SK-MEL-5 (cell line): Measurements from ENCODE around the gene DBNDD2. TPM values are rescaled to one million over a fixed set of nuclear protein-coding genes. Genes with fewer than 3 reads are reported as not detected.
A peak's percentile ranks its signal among the peaks of the same experiment; 100 is the strongest.

Source experiments
- DNase-seq: peaks from one replicate; pipeline ENCODE4 v3.0.0-alpha.2; 2016; ENCODE audit warnings: low read depth, low spot score
- in situ Hi-C: cut with HindIII; loops from 2 replicates; pipeline ENCODE4 v1.10.0; 2016; ENCODE audit warnings: low sequenced_read_pairs, high pct_unique_total_duplicates, low pct_unique_long_range_greater_than_20kb
- total RNA-seq: library from RNA; depleted of rRNA; stranded (reverse); fragments of >200 nt; shearing (Covaris generic); gene quantifications from 2 replicates; pipeline ENCODE4 v1.2.3, GENCODE V29; 2014

Gene DBNDD2
- total RNA-seq, 1 experiment from 2014 or later: 0.77 TPM

DNA sequence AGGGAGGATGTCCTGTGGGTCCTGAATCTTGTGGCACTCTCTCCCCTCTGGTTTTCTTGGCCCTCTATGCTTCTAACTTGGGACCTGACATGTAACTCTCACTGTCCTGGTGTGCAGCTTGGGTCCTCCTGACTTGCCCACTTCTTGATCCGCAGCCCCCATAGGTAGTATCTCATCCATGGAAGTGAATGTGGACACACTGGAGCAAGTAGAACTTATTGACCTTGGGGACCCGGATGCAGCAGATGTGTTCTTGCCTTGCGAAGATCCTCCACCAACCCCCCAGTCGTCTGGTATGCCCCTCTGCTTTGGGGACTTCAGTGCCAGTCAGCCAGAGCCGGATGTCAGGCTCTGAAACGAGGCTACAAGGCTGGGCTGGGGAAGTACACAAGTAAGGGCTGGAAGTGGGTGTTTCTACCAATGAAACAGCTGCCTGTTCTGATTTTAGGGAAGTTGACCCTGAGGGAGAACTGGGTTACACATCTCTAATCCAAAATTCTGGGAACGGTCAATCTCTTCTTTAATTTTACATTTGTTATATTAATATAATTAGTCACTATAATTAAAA is 641 bp downstream of the DBNDD2 start:
- in situ Hi-C loops: no loop called here
- DNase-seq: no peak

DNA sequence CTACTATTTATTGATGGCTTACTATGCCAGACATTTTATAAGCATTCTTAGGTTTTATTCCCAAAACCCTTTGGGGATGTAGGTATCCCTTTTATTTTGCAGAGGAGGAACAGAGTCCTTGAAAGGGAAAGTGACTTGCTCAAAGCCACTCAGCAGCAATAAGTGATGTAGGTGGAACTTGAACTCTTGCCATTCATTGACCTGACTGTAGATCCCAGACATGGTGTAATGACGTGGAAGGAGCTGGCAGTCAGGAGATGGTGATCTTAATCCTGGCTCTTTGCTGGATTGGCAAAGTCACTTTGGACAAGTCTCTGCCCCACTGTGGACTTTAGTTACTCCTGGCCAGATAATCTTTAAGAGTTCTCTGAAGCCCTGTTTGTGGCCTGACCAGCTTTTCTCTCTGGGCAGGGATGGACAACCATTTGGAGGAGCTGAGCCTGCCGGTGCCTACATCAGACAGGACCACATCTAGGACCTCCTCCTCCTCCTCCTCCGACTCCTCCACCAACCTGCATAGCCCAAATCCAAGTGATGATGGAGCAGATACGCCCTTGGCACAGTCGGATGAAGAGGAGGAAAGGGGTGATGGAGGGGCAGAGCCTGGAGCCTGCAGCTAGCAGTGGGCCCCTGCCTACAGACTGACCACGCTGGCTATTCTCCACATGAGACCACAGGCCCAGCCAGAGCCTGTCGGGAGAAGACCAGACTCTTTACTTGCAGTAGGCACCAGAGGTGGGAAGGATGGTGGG is 1.6 kb downstream of the DBNDD2 start:
- no peak for DNase-seq
- in situ Hi-C loops: no loop called here

DNA sequence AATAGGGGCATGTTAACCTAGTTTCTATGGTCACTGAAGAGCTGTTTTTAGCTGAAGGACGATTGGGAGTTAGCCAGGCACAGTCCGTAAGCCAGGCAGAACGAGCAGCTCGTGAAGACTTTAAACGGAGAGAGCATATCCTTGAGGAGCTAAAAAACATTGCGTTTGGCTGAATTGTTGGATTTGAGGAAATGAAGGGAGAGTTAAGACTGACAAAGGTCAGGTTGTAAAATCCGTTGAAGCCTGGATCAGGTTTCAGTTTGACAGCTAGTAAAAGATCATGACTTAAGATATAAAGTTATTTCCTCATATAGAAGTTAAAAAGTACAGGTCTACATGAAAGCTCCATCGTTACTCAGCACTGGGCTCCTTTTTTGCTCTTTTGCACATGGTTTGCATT is 2.8 kb downstream of the DBNDD2 start:
- DNase-seq: no peak
- in situ Hi-C loops: no loop called here

DNA sequence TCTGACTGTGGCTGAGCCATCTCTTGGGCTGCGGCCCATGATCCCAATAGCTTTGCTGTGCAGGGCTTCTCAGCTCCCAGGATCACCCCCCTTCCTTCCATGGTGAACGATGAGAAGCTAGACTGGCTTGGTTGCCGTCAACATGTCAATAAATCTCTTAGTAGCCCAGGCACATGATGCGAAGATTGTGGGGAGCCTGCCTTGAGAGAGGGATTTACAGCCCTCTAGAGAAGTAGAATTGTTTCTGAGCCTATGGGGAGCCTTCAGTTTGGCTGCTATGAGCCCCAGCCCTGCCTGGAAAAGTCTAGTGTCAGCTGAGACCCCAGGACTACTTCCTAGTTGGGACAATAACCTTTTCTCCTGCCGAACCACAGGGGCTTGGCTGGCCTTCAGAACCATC is 4.6 kb downstream of the DBNDD2 start:
- in situ Hi-C loops: no loop called here

DNA sequence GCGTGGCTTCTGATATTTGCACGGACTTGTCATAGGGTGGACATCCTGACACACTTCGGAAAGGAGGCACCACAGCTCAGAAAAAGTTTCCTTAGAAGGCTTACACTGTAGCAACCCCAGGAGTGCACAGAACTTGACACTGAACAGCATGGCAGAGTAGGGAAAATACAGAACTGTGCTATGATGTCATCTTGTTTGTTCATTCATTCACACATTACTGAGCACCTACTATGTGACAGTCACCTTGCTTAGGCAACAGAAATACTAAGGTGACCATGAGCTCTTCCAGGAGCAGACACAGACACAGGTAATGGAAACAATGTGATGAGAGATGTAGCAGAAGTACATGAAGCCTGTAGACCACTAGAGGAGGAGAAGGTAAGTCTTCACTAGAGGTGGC is 5.4 kb downstream of the DBNDD2 start:
- in situ Hi-C loops: no loop called here

More for the DNA sequence above, 4.6 kb downstream of the DBNDD2 start:
- DNase-seq: no peak

DNA sequence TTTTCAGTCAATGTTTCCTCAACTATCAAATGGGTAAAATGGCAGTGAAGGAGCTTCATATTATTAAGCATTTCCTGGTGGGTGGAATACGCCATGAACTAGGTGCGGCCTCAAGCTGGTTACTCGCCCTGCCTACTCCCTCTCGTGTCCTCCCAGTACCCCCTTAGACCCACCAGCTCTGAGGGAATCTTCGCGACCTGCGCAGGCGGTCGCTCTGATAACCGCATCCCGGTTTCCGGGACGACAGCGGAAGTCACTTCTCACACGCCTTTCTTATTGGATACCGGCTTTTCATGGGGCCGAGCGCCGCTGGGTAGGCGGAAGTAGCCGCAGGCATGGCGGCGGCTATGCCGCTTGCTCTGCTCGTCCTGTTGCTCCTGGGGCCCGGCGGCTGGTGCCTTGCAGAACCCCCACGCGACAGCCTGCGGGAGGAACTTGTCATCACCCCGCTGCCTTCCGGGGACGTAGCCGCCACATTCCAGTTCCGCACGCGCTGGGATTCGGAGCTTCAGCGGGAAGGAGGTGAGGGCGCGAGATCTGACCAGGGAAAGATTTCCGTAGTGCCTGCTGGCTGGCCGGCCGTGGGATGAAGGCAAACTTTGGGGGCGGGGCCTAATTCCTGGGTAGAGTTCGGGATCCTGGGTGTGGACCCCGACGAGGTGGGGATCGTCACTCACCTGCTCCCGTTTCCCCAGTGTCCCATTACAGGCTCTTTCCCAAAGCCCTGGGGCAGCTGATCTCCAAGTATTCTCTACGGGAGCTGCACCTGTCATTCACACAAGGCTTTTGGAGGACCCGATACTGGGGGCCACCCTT is 7.9 kb downstream of the DBNDD2 start, which contains the start of gene PIGT:
Gene PIGT, plus strand, starts transcription at position 320 of the 816 bp plus-strand sequence. Its CDS starts 16 bp downstream, at position 336.
- peak; percentile 90 for DNase-seq
- in situ Hi-C loops: no loop called here

More for the DNA sequence above, 5.4 kb downstream of the DBNDD2 start:
- no peak for DNase-seq

DNA sequence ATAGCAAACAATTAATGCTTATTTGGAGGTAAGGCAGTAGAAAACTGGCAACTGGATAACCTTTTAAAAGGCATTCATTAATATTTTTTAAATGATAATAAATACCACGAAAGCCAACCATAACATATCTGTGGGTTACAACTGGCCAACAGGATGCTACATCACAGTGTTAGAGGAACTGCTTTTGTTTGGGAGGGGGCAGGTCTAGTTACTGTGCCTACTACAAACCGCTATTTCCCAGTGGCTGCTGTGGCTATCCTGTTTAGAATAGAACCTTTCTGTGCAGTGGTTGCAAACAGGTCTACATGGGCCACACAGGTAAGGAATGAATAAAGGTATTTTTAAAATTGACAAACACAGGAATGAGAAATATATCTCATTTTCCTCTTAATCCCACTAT is 8.8 kb downstream of the DBNDD2 start:
- in situ Hi-C loops: no loop called here
- DNase-seq: no peak

DNA sequence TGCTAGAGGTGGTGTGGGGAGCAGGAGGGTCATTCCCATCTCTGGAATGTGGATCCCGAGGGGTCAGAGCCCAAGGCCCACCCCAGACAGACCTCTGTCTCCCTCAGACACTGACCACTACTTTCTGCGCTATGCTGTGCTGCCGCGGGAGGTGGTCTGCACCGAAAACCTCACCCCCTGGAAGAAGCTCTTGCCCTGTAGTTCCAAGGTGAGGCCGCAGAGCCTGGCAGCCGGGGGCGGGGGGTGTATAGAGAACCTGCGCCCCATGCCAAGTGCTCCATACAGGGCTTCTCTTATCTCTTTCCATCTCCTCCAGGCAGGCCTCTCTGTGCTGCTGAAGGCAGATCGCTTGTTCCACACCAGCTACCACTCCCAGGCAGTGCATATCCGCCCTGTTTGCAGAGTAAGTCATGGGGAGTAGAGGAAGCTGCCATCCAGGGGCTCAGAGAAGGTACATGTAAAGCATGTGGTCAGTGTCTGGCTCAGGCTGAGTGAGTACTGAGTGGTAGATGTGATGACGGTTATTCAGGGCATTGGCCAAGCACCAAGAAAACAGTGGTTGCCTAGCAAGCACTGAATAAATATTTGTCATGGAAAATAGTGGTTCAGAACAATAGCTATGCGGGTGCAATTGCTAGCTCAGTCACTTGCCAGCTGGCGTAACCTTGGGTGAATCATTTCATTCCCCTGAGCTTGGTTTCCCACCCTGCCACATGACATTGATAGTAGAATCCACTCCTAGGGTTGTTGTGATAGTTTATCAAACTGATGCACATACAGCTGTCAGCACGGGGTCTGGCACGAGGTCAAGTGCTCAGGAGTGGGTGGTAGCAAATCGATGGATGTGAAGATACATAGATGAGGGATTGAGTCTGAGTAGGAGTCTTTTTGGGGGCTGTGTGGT is 11.4 kb downstream of the DBNDD2 start:
- in situ Hi-C loops: no loop called here
- no peak for DNase-seq

DNA sequence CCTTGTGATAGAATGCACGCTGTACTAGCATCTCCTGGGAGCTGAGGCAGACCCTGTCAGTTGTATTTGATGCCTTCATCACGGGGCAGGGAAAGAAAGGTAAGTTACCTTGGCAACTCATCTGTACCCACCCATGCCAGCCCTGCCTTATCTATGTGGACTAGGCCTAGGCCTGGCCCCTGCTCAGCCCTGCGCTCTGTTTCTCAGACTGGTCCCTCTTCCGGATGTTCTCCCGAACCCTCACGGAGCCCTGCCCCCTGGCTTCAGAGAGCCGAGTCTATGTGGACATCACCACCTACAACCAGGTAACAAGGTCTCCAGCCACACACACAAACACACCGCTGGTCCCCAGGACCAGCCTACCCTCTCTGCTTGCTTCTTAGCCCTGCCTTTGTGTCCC is 12.0 kb downstream of the DBNDD2 start:
- DNase-seq: no peak
- in situ Hi-C loops: no loop called here

DNA sequence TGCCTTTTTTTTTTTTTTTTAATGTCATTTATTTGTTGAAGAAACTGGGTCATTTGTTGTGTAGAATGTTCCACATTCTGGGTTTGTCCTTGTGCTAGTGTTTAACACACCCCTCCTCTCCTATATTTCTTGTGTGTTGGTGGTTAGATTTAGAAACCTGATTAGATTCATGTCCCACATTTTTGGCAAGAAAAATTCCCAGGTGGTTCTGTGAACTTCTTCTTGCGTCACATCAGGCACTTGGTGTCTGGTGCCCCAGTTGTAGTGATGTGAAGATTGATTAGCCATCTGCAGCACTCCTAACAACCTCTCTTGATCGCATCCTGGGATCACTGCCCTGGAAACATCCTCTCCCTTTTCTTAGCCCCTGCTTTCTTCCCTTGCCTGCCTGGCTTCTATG is 15.6 kb downstream of the DBNDD2 start:
- in situ Hi-C loops: no loop called here
- no peak for DNase-seq

DNA sequence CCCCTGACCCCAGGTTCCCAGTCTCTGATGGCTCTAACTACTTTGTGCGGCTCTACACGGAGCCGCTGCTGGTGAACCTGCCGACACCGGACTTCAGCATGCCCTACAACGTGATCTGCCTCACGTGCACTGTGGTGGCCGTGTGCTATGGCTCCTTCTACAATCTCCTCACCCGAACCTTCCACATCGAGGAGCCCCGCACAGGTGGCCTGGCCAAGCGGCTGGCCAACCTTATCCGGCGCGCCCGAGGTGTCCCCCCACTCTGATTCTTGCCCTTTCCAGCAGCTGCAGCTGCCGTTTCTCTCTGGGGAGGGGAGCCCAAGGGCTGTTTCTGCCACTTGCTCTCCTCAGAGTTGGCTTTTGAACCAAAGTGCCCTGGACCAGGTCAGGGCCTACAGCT is 17.5 kb downstream of the DBNDD2 start:
- in situ Hi-C loops: no loop called here

DNA sequence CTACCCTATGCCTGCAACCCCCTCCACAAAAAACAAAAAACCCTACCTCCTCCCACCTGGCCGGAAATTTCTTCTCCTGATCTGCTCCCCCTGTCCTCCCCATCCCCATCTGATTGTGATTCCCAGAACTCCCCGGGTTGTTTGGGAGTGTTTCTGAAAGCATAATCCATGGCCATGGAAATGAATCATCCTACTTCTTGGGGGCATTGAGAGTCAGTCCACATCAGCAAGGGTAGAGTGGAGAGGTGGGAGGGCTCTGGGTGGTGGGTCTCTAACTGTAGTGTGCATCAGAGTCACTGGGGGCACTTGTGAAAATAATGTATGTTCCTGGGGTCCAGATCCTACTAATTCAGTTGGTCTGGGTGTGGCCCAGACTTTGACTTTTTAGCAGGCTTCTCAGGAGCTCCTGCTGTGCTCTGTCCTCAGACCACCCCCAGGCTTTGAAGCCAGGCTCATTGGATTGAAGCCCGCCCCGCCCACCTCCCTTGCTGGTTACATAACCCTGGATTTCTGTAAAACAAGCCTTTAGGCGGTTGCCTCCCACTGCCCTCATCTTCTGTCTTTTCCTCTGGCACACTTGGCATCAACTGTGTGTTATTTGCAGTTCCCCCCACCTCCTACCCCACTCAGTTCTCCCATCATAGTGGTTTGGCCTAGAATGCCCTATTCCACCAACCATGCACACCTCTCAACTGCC is 18.4 kb downstream of the DBNDD2 start:
- no peak for DNase-seq
- in situ Hi-C loops: no loop called here

More for the DNA sequence above, 17.5 kb downstream of the DBNDD2 start:
- no peak for DNase-seq

DNA sequence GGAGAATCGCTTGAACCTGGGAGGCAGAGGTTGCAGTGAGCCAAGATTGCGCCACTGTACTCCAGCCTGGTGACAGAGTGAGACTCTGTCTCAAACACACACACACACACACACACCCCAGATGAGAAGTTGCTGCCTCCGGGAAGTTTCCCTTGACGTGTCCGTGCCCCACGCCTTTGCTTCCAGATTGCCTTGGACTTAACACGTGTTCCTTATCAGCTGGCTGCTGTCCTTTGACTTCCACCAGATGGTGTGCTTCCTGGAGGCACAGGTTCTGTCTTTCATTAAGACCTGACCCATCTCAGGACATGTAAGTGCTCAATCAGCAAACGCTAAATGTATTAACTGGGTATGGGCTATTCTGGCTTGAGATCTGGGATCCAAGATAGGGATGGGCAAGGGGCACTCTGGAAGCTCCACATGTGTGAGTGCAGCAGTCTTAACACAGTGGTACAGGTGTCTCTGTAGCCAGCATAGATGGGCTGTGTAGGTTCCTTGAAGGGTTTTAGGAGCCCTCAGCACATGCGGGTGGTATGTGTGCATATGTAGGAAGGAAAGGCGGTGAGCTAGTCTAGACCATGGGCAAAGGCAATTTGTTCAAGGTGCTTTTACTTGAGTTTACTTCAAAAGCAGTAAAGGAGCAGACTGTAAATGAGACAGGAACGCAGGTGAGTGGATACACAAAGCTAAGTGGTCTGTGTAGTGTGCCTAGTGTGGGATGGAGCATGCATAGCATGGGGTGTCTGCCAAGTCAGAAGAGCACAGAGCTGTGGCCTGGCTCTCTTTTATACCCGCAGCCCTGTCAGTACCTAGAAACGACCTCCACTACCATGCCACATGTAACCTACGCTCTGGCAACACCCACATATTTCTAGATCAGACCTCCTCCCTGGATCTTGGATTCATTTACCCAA is 19.4 kb downstream of the DBNDD2 start:
- in situ Hi-C loops: no loop called here
- DNase-seq: no peak

DNA sequence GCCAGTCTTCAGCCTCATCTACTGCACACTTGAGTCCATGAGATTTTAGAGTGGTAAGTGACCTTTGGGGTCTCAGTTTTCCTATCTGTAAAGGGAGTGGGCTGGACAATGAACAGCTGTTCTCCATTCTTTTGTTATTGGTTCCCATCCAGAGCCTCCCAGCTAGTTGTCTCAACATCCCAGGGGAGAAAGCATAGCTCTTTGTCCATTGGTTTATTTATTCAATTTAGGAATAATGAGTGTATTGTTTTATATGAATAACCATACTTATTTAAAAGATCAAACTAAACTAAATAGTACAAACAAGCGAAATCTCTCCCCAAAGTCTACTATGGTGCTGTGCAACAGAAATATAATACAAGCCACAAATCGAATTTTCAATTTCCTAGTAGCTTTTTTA is 21.5 kb downstream of the DBNDD2 start:
- in situ Hi-C loops: no loop called here
- peak; percentile 70 for DNase-seq

DNA sequence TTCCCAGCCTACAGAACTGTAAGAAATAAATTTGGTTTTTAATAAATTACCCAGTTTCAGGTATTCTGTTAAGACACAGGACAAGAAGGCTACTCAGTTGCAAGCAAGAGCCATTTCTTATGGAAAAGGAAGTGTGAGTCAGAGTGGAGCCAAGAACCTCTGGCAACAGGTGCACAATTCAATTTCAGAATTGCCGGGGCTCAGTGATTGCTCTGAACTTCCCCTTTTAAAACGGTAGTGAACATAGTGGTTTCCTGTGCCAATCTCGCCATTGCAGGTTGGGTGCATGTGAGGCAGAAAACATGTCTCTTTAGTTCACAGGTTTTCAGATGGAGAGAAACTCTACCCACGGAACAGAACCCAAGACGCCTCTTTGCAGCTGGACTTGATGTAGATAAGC is 24.2 kb downstream of the DBNDD2 start:
- in situ Hi-C loops: no loop called here
- no peak for DNase-seq

DNA sequence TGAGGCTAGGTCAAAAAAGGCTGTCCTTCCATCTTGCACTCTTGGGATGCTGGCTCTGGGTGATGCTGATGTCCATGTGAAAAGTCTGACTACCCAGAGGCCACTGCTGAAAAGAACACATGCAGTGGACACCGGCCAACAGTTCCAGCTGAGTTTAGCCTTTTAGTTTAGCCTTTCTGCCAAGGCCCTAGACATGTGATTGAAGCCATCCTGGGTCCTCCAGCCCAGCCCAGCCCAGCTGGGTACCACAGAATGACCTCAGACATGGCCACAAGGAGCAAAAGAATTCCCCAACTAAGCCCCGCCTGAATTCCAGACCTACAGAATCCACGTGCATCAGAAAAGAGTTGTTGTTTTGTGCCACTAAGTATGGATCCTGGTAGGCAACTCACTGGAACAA is 25.2 kb downstream of the DBNDD2 start:
- no peak for DNase-seq
- in situ Hi-C loops: no loop called here
